Keratinocyte (primary cell): ENCODE measurements around the gene ZNF292.

Experiments
- CTCF ChIP-seq, 3 experiments: IDR thresholded peaks in 1 of 3; conservative IDR thresholded peaks in 1 of 3; optimal IDR thresholded peaks in 1 of 3; 2 replicates in 2 of 3; 3 replicates in 1 of 3; pipeline versions ENCODE3 to v1.5.1; 2011; ENCODE audit warnings: low read length in 3 of 3, mild to moderate bottlenecking in 3 of 3, moderate library complexity in 2 of 3, control low read depth in 1 of 3, inconsistent platforms in 1 of 3; ENCODE audit not compliant: insufficient read depth in 2 of 3; ENCODE audit errors: extremely low read depth in 1 of 3
- EZH2 ChIP-seq: IDR thresholded peaks from one replicate; pipeline ENCODE4 v1.6.1; 2012; ENCODE audit warnings: inconsistent platforms, mild to moderate bottlenecking, low read length, moderate library complexity

DNA sequence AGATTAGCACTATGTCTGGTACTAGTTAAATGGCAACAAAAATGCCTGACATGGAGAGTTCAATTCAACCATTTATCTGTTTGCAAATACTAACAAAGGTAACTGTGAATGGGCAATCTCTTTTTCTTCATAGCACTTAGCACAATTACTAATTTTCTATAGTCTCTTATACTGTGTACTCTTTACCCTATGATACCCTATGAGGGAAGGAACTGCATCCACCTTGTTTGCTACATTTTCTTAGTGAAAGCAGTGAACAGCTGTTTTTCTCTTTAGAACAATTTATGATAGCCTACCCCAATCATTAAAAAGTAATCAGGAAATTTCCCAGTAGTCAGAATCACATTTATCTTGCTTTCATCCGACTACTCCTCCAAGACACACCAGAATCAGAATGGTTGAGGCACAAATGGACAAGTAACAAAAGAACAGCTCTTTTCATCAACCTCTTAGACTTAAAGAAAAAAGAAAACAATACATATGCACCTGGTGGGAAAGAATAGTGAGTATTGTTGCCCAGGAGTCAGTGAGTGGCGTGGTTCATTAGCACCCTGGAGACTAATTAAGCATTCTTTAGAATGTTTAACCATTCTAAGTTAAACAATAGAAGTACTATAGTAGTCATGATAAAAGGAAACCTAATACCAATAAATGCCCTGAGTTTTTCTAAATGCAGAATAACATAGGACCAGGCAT, 16.7 kb downstream of the ZNF292 start:
- TF ChIP-seq CTCF (optimal IDR thresholded peaks at IDR 0.05 in 1 of 3, IDR thresholded peaks at IDR 0.05 in 1 of 3, conservative IDR thresholded peaks at IDR 0.05 in 1 of 3; ENCODE audit: extremely low read depth in 1 of 3, insufficient read depth in 2 of 3, low read length in 3 of 3) (no peak), EZH2 (no peak)
